OCI-LY1 (cell line): ENCODE measurements around the gene GOLGB1.

Experiments used
- CTCF ChIP-seq: fragments of 200-600 bp; sonication (generic), shearing (Covaris generic); IDR thresholded peaks from 2 replicates; pipeline ENCODE4 v1.5.1; 2017; ENCODE audit warnings: mild to moderate bottlenecking, antibody characterized with exemption, low read length, moderate library complexity, mixed read lengths
- EZH2 ChIP-seq: fragments of 200-600 bp; sonication (generic), shearing (Covaris generic); IDR thresholded peaks from 2 replicates; pipeline ENCODE4 v1.8.0; 2017; ENCODE audit warnings: borderline replicate concordance, mixed run types, mild to moderate bottlenecking, antibody characterized with exemption, low read length, moderate library complexity, mixed read lengths

GRCh38 chr3:121662742-121663141, 86.8 kb downstream of the GOLGB1 start:
- TF ChIP-seq CTCF: no peak
- TF ChIP-seq EZH2: no peak
